HepG2 (cell line): ENCODE results near the gene MLH1. TPM values are rescaled to one million over a fixed set of nuclear protein-coding genes. Genes with fewer than 3 reads are reported as not detected.
A peak's percentile ranks its signal among the peaks of the same experiment; 100 is the strongest.

Experiments
- CBX5 ChIP-seq: sonication (generic); formaldehyde crosslinking; IDR thresholded peaks from 2 replicates; pipeline ENCODE4 v1.4.0; 2020; ENCODE audit warnings: missing genetic modification reagents, borderline replicate concordance
- GFI1 ChIP-seq: sonication (generic); formaldehyde crosslinking; IDR thresholded peaks from 2 replicates; pipeline ENCODE4 v1.5.0; 2020; ENCODE audit warnings: missing genetic modification reagents, mild to moderate bottlenecking, borderline replicate concordance
- KDM4B ChIP-seq: sonication (generic); formaldehyde crosslinking; IDR thresholded peaks from 2 replicates; pipeline ENCODE4 v1.4.0; 2020; ENCODE audit warnings: missing genetic modification reagents
- MAFK ChIP-seq, 2 experiments: IDR thresholded peaks in 1 of 2; conservative IDR thresholded peaks in 1 of 2; 2 replicates each; pipeline ENCODE4 v1.6.1; 2011; ENCODE audit warnings: improper control_type of control experiment in 2 of 2, low read length in 2 of 2
- REL ChIP-seq: sonication (generic); formaldehyde crosslinking; conservative IDR thresholded peaks from 2 replicates; pipeline ENCODE4 v1.8.0; 2022; ENCODE audit warnings: mild to moderate bottlenecking, missing genetic modification reagents, moderate library complexity
- SETDB1 ChIP-seq: sonication (generic); formaldehyde crosslinking; IDR thresholded peaks from 2 replicates; pipeline ENCODE4 v1.5.1; 2020; ENCODE audit warnings: missing genetic modification reagents, mild to moderate bottlenecking, borderline replicate concordance
- SMYD3 ChIP-seq: sonication (generic); formaldehyde crosslinking; IDR thresholded peaks from 2 replicates; pipeline ENCODE4 v1.8.1; 2023; ENCODE audit warnings: mild to moderate bottlenecking, missing genetic modification reagents
- TCF12 ChIP-seq, 2 experiments: fragments of 450-650 bp in 1 of 2; sonication (generic) in 1 of 2; formaldehyde crosslinking in 1 of 2; IDR thresholded peaks; 2 replicates each; pipeline versions ENCODE4 v1.6.1 to v1.8.0; 2017 to 2022; ENCODE audit warnings: antibody characterized with exemption in 1 of 2, mild to moderate bottlenecking in 1 of 2, missing genetic modification reagents in 1 of 2, moderate library complexity in 1 of 2
- ZNF160 ChIP-seq: sonication (generic); formaldehyde crosslinking; IDR thresholded peaks from 2 replicates; pipeline ENCODE4 v1.8.0; 2022; ENCODE audit warnings: mild to moderate bottlenecking, inconsistent platforms, missing genetic modification reagents
- ZNF235 ChIP-seq: sonication (generic); formaldehyde crosslinking; IDR thresholded peaks from 2 replicates; pipeline ENCODE4 v1.8.1; 2023; ENCODE audit warnings: mild to moderate bottlenecking, missing genetic modification reagents, borderline replicate concordance
- ZNF547 ChIP-seq: sonication (generic); formaldehyde crosslinking; IDR thresholded peaks from 2 replicates; pipeline ENCODE4 v1.5.1; 2020; ENCODE audit warnings: mild to moderate bottlenecking, missing genetic modification reagents
- ZNF550 ChIP-seq: sonication (generic); formaldehyde crosslinking; IDR thresholded peaks from 2 replicates; pipeline ENCODE4 v1.4.0; 2020; ENCODE audit warnings: mild to moderate bottlenecking, missing genetic modification reagents, borderline replicate concordance
- ZNF569 ChIP-seq: sonication (generic); formaldehyde crosslinking; IDR thresholded peaks from 2 replicates; pipeline ENCODE4 v1.5.0; 2020; ENCODE audit warnings: mild to moderate bottlenecking, missing genetic modification reagents, moderate library complexity, borderline replicate concordance
- ZNF598 ChIP-seq: sonication (generic); formaldehyde crosslinking; IDR thresholded peaks from 2 replicates; pipeline ENCODE4 v1.5.1; 2020; ENCODE audit warnings: mild to moderate bottlenecking, missing genetic modification reagents, borderline replicate concordance
- ZNF83 ChIP-seq: sonication (generic); formaldehyde crosslinking; IDR thresholded peaks from 2 replicates; pipeline ENCODE4 v1.4.0; 2020; ENCODE audit warnings: missing genetic modification reagents, mild to moderate bottlenecking, borderline replicate concordance
- polyA plus RNA-seq, 8 experiments: library from polyadenylated mRNA; depleted of rRNA in 3 of 8; stranded (reverse) in 7 of 8; unstranded in 1 of 8; fragments of >200 nt; fragmentation: Illumina TruSeq in 4 of 8; extraction: Trizol in 4 of 8; gene quantifications; 2 replicates each; pipeline versions ENCODE4 v1.2.1 to v1.2.3, GENCODE V29; 2011 to 2016; ENCODE audit warnings: low read depth in 4 of 8, missing spikeins in 1 of 8, mixed read lengths in 1 of 8; ENCODE audit not compliant: insufficient read depth in 1 of 8
- total RNA-seq, 5 experiments: library from RNA; depleted of rRNA; stranded (reverse); fragments of >200 nt; fragmentation: Illumina TruSeq; extraction: Trizol; gene quantifications; 2 replicates each; pipeline ENCODE4 v1.2.3, GENCODE V29; 2016; ENCODE audit warnings: low read depth in 1 of 5
- TF ChIP-seq, protein P1 (sequence below): sonication (generic); formaldehyde crosslinking; IDR thresholded peaks from 2 replicates; pipeline ENCODE4 v1.4.0; 2020; ENCODE audit warnings: missing genetic modification reagents
- TF ChIP-seq, protein P2 (sequence below): sonication (generic); formaldehyde crosslinking; IDR thresholded peaks from 2 replicates; pipeline ENCODE4 v1.5.0; 2020; ENCODE audit warnings: mild to moderate bottlenecking, missing genetic modification reagents
- TF ChIP-seq, protein P3 (sequence below): sonication (generic); formaldehyde crosslinking; IDR thresholded peaks from 2 replicates; pipeline ENCODE4 v1.5.1; 2020; ENCODE audit warnings: missing genetic modification reagents, mild to moderate bottlenecking, borderline replicate concordance

MLH1 gene
- total and polyA plus RNA-seq, 2 of the 13 experiments (the other 11 are each of a cell fraction or from before 2014, with no cell fraction given) = 29.5 to 70.8 TPM

DNA sequence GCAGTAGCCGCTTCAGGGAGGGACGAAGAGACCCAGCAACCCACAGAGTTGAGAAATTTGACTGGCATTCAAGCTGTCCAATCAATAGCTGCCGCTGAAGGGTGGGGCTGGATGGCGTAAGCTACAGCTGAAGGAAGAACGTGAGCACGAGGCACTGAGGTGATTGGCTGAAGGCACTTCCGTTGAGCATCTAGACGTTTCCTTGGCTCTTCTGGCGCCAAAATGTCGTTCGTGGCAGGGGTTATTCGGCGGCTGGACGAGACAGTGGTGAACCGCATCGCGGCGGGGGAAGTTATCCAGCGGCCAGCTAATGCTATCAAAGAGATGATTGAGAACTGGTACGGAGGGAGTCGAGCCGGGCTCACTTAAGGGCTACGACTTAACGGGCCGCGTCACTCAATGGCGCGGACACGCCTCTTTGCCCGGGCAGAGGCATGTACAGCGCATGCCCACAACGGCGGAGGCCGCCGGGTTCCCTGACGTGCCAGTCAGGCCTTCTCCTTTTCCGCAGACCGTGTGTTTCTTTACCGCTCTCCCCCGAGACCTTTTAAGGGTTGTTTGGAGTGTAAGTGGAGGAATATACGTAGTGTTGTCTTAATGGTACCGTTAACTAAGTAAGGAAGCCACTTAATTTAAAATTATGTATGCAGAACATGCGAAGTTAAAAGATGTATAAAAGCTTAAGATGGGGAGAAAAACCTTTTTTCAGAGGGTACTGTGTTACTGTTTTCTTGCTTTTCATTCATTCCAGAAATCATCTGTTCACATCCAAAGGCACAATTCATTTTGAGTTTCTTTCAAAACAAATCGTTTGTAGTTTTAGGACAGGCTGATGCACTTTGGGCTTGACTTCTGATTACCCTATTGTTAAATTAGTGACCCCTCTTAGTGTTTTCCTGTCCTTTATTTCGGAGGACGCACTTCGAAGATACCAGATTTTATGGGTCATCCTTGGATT, at the start of gene MLH1 (continued):
- TF ChIP-seq, protein P1, sequence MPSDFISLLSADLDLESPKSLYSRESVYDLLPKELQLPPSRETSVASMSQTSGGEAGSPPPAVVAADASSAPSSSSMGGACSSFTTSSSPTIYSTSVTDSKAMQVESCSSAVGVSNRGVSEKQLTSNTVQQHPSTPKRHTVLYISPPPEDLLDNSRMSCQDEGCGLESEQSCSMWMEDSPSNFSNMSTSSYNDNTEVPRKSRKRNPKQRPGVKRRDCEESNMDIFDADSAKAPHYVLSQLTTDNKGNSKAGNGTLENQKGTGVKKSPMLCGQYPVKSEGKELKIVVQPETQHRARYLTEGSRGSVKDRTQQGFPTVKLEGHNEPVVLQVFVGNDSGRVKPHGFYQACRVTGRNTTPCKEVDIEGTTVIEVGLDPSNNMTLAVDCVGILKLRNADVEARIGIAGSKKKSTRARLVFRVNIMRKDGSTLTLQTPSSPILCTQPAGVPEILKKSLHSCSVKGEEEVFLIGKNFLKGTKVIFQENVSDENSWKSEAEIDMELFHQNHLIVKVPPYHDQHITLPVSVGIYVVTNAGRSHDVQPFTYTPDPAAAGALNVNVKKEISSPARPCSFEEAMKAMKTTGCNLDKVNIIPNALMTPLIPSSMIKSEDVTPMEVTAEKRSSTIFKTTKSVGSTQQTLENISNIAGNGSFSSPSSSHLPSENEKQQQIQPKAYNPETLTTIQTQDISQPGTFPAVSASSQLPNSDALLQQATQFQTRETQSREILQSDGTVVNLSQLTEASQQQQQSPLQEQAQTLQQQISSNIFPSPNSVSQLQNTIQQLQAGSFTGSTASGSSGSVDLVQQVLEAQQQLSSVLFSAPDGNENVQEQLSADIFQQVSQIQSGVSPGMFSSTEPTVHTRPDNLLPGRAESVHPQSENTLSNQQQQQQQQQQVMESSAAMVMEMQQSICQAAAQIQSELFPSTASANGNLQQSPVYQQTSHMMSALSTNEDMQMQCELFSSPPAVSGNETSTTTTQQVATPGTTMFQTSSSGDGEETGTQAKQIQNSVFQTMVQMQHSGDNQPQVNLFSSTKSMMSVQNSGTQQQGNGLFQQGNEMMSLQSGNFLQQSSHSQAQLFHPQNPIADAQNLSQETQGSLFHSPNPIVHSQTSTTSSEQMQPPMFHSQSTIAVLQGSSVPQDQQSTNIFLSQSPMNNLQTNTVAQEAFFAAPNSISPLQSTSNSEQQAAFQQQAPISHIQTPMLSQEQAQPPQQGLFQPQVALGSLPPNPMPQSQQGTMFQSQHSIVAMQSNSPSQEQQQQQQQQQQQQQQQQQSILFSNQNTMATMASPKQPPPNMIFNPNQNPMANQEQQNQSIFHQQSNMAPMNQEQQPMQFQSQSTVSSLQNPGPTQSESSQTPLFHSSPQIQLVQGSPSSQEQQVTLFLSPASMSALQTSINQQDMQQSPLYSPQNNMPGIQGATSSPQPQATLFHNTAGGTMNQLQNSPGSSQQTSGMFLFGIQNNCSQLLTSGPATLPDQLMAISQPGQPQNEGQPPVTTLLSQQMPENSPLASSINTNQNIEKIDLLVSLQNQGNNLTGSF (CRISPR knock-in tag) = no peak
- TF ChIP-seq GFI1 (CRISPR knock-in tag) = no peak
- TF ChIP-seq ZNF160 (CRISPR knock-in tag) = peak; percentile 85
- TF ChIP-seq, protein P2, sequence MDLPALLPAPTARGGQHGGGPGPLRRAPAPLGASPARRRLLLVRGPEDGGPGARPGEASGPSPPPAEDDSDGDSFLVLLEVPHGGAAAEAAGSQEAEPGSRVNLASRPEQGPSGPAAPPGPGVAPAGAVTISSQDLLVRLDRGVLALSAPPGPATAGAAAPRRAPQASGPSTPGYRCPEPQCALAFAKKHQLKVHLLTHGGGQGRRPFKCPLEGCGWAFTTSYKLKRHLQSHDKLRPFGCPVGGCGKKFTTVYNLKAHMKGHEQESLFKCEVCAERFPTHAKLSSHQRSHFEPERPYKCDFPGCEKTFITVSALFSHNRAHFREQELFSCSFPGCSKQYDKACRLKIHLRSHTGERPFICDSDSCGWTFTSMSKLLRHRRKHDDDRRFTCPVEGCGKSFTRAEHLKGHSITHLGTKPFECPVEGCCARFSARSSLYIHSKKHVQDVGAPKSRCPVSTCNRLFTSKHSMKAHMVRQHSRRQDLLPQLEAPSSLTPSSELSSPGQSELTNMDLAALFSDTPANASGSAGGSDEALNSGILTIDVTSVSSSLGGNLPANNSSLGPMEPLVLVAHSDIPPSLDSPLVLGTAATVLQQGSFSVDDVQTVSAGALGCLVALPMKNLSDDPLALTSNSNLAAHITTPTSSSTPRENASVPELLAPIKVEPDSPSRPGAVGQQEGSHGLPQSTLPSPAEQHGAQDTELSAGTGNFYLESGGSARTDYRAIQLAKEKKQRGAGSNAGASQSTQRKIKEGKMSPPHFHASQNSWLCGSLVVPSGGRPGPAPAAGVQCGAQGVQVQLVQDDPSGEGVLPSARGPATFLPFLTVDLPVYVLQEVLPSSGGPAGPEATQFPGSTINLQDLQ (CRISPR knock-in tag) = no peak
- TF ChIP-seq CBX5 (CRISPR knock-in tag) = peak; percentile 48; the same call in 1 of the 2 replicates
- TF ChIP-seq TCF12 (IDR thresholded peaks at IDR 0.05) = no peak
- no peak for TF ChIP-seq TCF12 (CRISPR knock-in tag; IDR thresholded peaks at IDR 0.05)
- TF ChIP-seq ZNF569 (CRISPR knock-in tag) = no peak
- TF ChIP-seq REL (CRISPR knock-in tag) = no peak
- 0 out of 2 replicates have a peak, but pooled peaks have one; percentile 75 for TF ChIP-seq ZNF550 (CRISPR knock-in tag)
- no peak for TF ChIP-seq SETDB1 (CRISPR knock-in tag)
- TF ChIP-seq KDM4B (CRISPR knock-in tag) = no peak; the same call in 1 of the 2 replicates
- TF ChIP-seq, protein P3, sequence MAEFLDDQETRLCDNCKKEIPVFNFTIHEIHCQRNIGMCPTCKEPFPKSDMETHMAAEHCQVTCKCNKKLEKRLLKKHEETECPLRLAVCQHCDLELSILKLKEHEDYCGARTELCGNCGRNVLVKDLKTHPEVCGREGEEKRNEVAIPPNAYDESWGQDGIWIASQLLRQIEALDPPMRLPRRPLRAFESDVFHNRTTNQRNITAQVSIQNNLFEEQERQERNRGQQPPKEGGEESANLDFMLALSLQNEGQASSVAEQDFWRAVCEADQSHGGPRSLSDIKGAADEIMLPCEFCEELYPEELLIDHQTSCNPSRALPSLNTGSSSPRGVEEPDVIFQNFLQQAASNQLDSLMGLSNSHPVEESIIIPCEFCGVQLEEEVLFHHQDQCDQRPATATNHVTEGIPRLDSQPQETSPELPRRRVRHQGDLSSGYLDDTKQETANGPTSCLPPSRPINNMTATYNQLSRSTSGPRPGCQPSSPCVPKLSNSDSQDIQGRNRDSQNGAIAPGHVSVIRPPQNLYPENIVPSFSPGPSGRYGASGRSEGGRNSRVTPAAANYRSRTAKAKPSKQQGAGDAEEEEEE (CRISPR knock-in tag) = no peak
- TF ChIP-seq SMYD3 (CRISPR knock-in tag) = no peak; the same call in 1 of the 2 replicates
- TF ChIP-seq ZNF235 (CRISPR knock-in tag) = 0 out of 2 replicates have a peak, but pooled peaks have one; percentile 40
- TF ChIP-seq ZNF547 = 0 out of 2 replicates have a peak, but pooled peaks have one; percentile 12
- no peak for TF ChIP-seq ZNF598 (CRISPR knock-in tag)
- no peak for TF ChIP-seq MAFK (conservative IDR thresholded peaks at IDR 0.05 in 1 of 2, IDR thresholded peaks at IDR 0.05 in 1 of 2; ENCODE audit: low read length in 2 of 2)
- TF ChIP-seq ZNF83 (CRISPR knock-in tag) = no peak
